HG03521 (cell line): ENCODE data around the gene IDH3A.

ENCODE experiments used
- ATAC-seq: cut with Tn5 transposase; IDR thresholded peaks from one replicate; pipeline ENCODE4 v1.9.1; 2021; ENCODE audit warnings: mild to moderate bottlenecking, moderate library complexity; ENCODE audit not compliant: unreplicated experiment

IDH3A gene

DNA sequence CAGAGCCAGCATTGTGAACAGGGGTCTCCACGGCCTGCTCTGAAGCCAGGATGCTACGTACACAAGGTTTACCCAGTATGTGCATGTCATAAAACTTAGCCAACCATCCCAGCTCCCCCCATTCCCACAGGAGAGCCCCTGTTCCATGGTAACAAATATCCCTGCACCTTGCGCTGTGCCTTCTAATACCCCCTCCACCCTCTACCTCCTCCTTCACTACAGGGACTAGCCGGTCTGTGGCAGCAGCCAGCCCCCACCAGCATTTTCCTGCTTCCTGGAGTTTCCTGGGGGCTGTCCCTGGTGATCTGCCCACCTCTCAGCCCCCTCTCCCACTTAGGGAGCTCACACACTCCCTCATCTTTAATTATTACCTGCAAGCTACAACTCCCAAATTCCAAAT lies 64.8 kb downstream of the IDH3A start:
- ATAC-seq: no peak

DNA sequence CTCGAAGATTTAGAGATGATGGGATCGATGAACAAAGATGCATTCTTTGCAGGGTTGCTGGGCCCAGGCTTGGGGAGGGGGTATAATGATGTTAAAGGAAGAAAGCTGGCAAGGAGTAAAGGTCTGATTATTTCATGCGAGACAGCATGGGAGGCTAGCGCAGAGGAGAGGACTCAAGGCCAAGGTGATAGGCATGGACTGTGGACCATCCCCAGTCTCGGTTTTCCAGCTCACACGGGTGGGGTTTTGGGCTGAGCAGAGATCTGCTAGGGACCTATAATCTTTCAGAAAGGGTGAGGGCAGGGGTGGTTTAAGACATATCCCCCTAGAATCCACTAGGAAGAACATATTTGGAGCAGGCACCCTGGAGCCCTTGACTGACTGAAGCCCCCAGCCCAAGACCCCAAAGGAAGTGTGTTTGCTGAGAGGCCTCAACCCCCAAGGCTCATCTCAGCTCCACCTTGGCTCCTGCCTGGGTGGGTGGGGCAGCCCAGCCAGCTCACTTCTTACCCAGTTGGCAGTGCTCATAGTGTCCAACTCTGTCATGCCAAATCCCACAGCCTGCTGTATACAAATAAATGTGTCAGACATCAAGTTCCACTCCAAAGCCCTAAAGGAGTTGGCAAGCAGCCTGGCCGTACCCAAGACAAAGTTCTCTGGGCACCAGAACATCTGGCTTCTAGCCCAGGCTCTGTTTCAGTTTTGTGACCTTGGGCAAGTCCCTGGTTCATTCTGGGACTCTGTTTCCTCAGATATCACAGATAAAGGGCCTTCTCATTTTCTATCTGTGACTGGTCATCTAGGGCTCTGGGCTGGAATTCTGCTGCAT lies 67.3 kb downstream of the IDH3A start:
- no peak for ATAC-seq

DNA sequence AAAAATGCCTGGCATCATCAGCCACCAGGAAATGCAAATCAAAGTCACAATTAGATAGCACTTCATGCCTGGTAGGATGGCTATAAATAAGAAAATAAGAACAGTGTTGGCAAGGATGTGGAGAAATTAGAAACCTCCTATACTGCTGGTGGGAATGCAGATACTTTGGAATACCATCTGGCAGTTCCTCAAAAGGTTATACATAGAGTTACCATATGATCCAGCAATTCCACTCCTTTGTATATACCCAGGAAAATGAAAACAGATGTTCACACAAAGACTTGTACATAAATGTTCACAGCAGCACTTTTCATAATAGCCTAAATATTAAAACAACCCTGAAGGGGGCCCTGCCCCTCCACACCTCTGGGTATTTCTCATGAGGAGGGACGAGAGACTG lies 71.6 kb downstream of the IDH3A start:
- no peak for ATAC-seq
